ENCODE measurements around the gene LYST. TPM values are rescaled to one million over a fixed set of nuclear protein-coding genes. Genes with fewer than 3 reads are reported as not detected.

LYST gene
- polyA plus RNA-seq, 1 donor (not counting 4 experiments of a cell fraction or from before 2014, with no cell fraction given) = 24.7 TPM

- H3K79me2 ChIP-seq (ENCODE audit: control insufficient read depth, insufficient read depth, low read length) = peaks cover 2% of the 10 kb centered on the region
- FAIRE-seq = peak; percentile 13
- H3K36me3 ChIP-seq (ENCODE audit: control insufficient read depth in 2 of 2, extremely low read depth in 1 of 2, insufficient read depth in 2 of 2, low read length in 2 of 2) = no peaks in the 10 kb centered on the region
- H3K27ac ChIP-seq (ENCODE audit: control insufficient read depth, insufficient read depth, low read length) = peak overlapping the region; percentile 100
- no peak for DNase-seq (ENCODE audit: low read depth, low spot score)
- no peak overlapping the region for H2AFZ ChIP-seq (ENCODE audit: control insufficient read depth, low read length)
- peaks cover 63% of the 10 kb centered on the region for H3K4me1 ChIP-seq (ENCODE audit: control insufficient read depth, extremely low read depth, insufficient read depth, low read length)
- no peak overlapping the region for H3K4me3 ChIP-seq (ENCODE audit: control insufficient read depth in 2 of 3, extremely low read depth in 1 of 3, insufficient read depth in 2 of 3, low read depth in 1 of 3, low read length in 3 of 3)
- no peaks in the 10 kb centered on the region for H3K9me1 ChIP-seq (ENCODE audit: control insufficient read depth, extremely low read depth, insufficient read depth, low read length)
- H4K20me1 ChIP-seq (ENCODE audit: control insufficient read depth, extremely low read depth, insufficient read depth, low read length) = no peaks in the 10 kb centered on the region
- dilution Hi-C loops (cut with MboI; ENCODE audit: extremely low pct_ligation_motif_present, low sequenced_read_pairs) = no loop called here
- H3K27me3 ChIP-seq (ENCODE audit: control insufficient read depth, extremely low read depth, insufficient read depth, low read length) = no peaks in the 10 kb centered on the region
- H3K4me2 ChIP-seq (ENCODE audit: control insufficient read depth, extremely low read depth, insufficient read depth, low read depth, low read length) = no peak overlapping the region
- TF ChIP-seq CTCF (optimal IDR thresholded peaks at IDR 0.05 in 1 of 3, IDR thresholded peaks at IDR 0.05 in 1 of 3, conservative IDR thresholded peaks at IDR 0.05 in 1 of 3; ENCODE audit: extremely low read depth in 1 of 3, insufficient read depth in 2 of 3, low read length in 3 of 3) (no peak), EZH2 (IDR thresholded peaks at IDR 0.05; ENCODE audit: low read length) (no peak)
- H3K9ac ChIP-seq (ENCODE audit: control insufficient read depth, extremely low read depth, insufficient read depth, low read length) = no peak overlapping the region
- no peaks in the 10 kb centered on the region for H3K9me3 ChIP-seq (ENCODE audit: control insufficient read depth, low read depth, low read length)
Observed at GRCh38 chr1:235911300-235911662, 44.6 kb upstream of the LYST start.

GRCh38 chr1:235910357-235911299, 43.9 kb upstream of the LYST start:
- H3K27ac ChIP-seq (ENCODE audit: control insufficient read depth, insufficient read depth, low read length) = peak overlapping the region; percentile 100
- TF ChIP-seq CTCF (optimal IDR thresholded peaks at IDR 0.05 in 1 of 3, IDR thresholded peaks at IDR 0.05 in 1 of 3, conservative IDR thresholded peaks at IDR 0.05 in 1 of 3; ENCODE audit: extremely low read depth in 1 of 3, insufficient read depth in 2 of 3, low read length in 3 of 3) (no peak), EZH2 (IDR thresholded peaks at IDR 0.05; ENCODE audit: low read length) (no peak)
- no peaks in the 10 kb centered on the region for H4K20me1 ChIP-seq (ENCODE audit: control insufficient read depth, extremely low read depth, insufficient read depth, low read length)
- FAIRE-seq = peak; percentile 84
- peak; percentile 79 for DNase-seq (ENCODE audit: low read depth, low spot score)
- peaks cover 2% of the 10 kb centered on the region for H3K79me2 ChIP-seq (ENCODE audit: control insufficient read depth, insufficient read depth, low read length)
- H3K9me1 ChIP-seq (ENCODE audit: control insufficient read depth, extremely low read depth, insufficient read depth, low read length) = no peaks in the 10 kb centered on the region
- no peaks in the 10 kb centered on the region for H3K9me3 ChIP-seq (ENCODE audit: control insufficient read depth, low read depth, low read length)
- dilution Hi-C loops (cut with MboI; ENCODE audit: extremely low pct_ligation_motif_present, low sequenced_read_pairs) = no loop called here
- H3K9ac ChIP-seq (ENCODE audit: control insufficient read depth, extremely low read depth, insufficient read depth, low read length) = peak overlapping the region; percentile 87
- H3K4me1 ChIP-seq (ENCODE audit: control insufficient read depth, extremely low read depth, insufficient read depth, low read length) = peaks cover 63% of the 10 kb centered on the region
- no peaks in the 10 kb centered on the region for H3K27me3 ChIP-seq (ENCODE audit: control insufficient read depth, extremely low read depth, insufficient read depth, low read length)
- no peaks in the 10 kb centered on the region for H3K36me3 ChIP-seq (ENCODE audit: control insufficient read depth in 2 of 2, extremely low read depth in 1 of 2, insufficient read depth in 2 of 2, low read length in 2 of 2)
- no peak overlapping the region for H2AFZ ChIP-seq (ENCODE audit: control insufficient read depth, low read length)
- peak overlapping the region in 1 of 3 experiments; percentile 31 for H3K4me3 ChIP-seq (ENCODE audit: control insufficient read depth in 2 of 3, extremely low read depth in 1 of 3, insufficient read depth in 2 of 3, low read depth in 1 of 3, low read length in 3 of 3)
- H3K4me2 ChIP-seq (ENCODE audit: control insufficient read depth, extremely low read depth, insufficient read depth, low read depth, low read length) = peak overlapping the region; percentile 45
